ENCODE results near the gene PURA. TPM values are rescaled to one million over a fixed set of nuclear protein-coding genes. Genes with fewer than 3 reads are reported as not detected.

Gene PURA
- total RNA-seq, 1 experiment from 2014 or later, result 9.5 TPM

DNA sequence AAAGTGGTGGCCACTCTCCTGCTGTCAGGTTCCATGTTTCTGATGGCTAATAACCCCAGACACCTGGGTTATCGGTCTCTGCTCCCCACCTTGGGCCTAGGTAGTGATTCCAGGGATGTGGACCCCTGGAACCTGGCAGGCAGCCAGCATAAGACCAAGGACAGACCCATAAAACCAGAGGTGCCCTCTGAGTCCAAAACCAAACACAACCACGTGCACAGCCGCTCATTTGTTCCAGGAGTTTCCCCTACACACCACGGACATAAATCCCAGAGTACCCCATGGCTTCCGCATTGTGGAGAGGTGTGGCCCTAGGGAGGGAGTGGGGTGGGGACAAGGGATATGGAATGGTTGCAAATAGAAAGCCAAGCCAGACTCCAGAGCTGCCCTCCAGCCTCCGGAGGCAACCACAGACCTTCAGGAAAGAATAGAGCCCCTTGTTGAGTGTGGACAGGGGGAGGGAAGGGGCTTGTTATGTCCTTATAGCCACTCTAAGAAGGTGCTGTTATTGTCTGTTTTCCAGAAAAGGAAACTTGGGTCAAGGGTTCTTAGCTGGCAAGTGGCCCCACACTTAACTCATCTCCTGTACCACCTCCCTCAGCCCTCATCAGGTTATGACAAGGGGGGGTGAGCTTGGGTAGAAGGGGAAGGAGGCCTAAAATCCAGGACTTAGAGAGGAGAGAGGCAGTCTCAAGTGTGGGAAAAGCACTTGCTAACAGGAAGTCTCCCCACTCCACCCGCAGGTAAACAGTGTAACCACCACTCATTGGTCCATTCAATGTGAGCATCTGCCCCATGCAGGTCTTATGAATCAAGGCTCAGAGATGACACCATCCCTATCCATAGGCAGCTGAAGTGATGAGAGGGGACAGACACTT, 37.5 kb downstream of the PURA start:
- Histone ChIP-seq H3K36me3 (ENCODE audit: insufficient read depth, low read length, poor library complexity, severe bottlenecking) (no peaks in the 10 kb centered on the region), H3K4me3 (ENCODE audit: low read depth, low read length, poor library complexity, severe bottlenecking) (no peak overlapping the region), H3K4me1 (ENCODE audit: insufficient read depth, low read length, poor library complexity, severe bottlenecking) (no peaks in the 10 kb centered on the region), H3K9me3 (ENCODE audit: low read depth, low read length, poor library complexity, severe bottlenecking) (no peaks in the 10 kb centered on the region), H3K27me3 (replicated peaks; ENCODE audit: insufficient read depth, low read depth, low read length, poor library complexity) (no peaks in the 10 kb centered on the region), H3K27ac (ENCODE audit: low read depth, low read length, poor library complexity, severe bottlenecking) (no peak overlapping the region)
- TF ChIP-seq, protein P1, sequence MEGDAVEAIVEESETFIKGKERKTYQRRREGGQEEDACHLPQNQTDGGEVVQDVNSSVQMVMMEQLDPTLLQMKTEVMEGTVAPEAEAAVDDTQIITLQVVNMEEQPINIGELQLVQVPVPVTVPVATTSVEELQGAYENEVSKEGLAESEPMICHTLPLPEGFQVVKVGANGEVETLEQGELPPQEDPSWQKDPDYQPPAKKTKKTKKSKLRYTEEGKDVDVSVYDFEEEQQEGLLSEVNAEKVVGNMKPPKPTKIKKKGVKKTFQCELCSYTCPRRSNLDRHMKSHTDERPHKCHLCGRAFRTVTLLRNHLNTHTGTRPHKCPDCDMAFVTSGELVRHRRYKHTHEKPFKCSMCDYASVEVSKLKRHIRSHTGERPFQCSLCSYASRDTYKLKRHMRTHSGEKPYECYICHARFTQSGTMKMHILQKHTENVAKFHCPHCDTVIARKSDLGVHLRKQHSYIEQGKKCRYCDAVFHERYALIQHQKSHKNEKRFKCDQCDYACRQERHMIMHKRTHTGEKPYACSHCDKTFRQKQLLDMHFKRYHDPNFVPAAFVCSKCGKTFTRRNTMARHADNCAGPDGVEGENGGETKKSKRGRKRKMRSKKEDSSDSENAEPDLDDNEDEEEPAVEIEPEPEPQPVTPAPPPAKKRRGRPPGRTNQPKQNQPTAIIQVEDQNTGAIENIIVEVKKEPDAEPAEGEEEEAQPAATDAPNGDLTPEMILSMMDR (conservative IDR thresholded peaks at IDR 0.05; ENCODE audit: low read depth, low read length), result no peak
- TF ChIP-seq EZH2 (IDR thresholded peaks at IDR 0.05; ENCODE audit: borderline replicate concordance, low read depth, low read length, poor library complexity, severe bottlenecking), result no peak
- no peak for DNase-seq (ENCODE audit: low spot score)
- intact Hi-C loops (cut with micrococcal nuclease; ENCODE audit: unreplicated experiment), result loop anchor here (10.0 kb wide), 1 partner anchor 187 kb away; no protein-coding TSS in a partner anchor
- no TSS peak for BruUV-seq (replicated peaks)
- POLR2A ChIA-PET (ENCODE audit: low non-redundant PET), result no interaction called here
- CTCF ChIA-PET, result no interaction called here

DNA sequence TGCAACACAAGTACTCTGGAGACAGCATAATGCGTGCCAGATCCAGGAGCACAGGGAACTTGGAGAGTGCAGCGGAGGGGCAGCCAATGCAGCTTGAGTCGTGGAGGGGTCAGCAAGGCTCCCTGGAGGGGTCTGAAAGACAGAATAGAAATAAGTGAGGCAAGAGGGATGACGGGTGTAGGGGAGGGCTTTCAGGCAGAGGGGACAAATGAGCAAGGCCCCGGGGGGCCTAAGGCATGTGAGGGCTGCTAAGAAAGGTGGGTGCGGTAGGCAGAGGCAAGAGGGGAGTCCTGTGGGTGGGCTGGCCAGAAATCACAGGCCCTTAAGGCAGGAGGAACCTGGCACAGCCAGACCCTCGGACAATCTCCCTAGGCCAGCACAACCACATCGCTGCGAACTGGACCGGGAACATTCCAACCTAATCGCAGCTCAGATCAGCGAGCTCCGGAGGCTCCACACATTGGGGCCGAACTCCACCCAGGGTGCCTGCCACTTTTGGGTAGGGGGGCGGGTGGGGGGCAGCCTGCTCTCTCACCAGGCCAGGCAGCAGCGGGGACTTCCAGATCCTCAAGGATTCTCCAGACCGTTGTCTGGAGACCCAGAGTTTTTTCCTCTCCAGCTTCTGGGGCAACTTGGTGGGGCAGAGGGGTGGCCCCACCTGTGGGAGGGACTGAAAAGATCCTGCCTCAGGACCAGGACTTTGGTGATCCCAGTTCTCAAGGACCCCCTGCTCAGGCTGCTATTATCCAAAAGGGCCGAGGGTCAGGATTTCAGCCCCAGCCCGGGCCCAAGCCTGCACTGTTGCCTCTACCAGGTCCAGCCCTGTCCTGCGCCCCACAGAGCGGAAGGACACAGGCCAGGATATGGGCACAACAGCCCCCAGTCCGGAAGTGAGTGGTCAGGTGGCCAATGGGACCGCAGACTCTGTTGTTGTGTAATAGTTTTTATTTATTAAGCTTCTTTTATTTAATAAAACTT, 38.4 kb downstream of the PURA start:
- TF ChIP-seq EZH2 (IDR thresholded peaks at IDR 0.05; ENCODE audit: borderline replicate concordance, low read depth, low read length, poor library complexity, severe bottlenecking), result no peak
- TF ChIP-seq, protein P1 (conservative IDR thresholded peaks at IDR 0.05; ENCODE audit: low read depth, low read length), result no peak
- no peaks in the 10 kb centered on the region for H3K27me3 ChIP-seq (replicated peaks; ENCODE audit: insufficient read depth, low read depth, low read length, poor library complexity)
- no peak for DNase-seq (ENCODE audit: low spot score)
- intact Hi-C loops (cut with micrococcal nuclease; ENCODE audit: unreplicated experiment), result loop anchor here (10.0 kb wide), 1 partner anchor 188 kb away; no protein-coding TSS in a partner anchor
- no peak overlapping the region for H3K4me3 ChIP-seq (ENCODE audit: low read depth, low read length, poor library complexity, severe bottlenecking)
- H3K9me3 ChIP-seq (ENCODE audit: low read depth, low read length, poor library complexity, severe bottlenecking), result no peaks in the 10 kb centered on the region
- CTCF ChIA-PET, result no interaction called here
- POLR2A ChIA-PET (ENCODE audit: low non-redundant PET), result interaction anchor here (0.6 kb wide), 1 partner anchor 810 kb away, joined by 3 read pairs; no protein-coding TSS in a partner anchor
- no peak overlapping the region for H3K27ac ChIP-seq (ENCODE audit: low read depth, low read length, poor library complexity, severe bottlenecking)
- H3K4me1 ChIP-seq (ENCODE audit: insufficient read depth, low read length, poor library complexity, severe bottlenecking), result peaks cover 6% of the 10 kb centered on the region
- no peaks in the 10 kb centered on the region for H3K36me3 ChIP-seq (ENCODE audit: insufficient read depth, low read length, poor library complexity, severe bottlenecking)
- no TSS peak for BruUV-seq (replicated peaks)

DNA sequence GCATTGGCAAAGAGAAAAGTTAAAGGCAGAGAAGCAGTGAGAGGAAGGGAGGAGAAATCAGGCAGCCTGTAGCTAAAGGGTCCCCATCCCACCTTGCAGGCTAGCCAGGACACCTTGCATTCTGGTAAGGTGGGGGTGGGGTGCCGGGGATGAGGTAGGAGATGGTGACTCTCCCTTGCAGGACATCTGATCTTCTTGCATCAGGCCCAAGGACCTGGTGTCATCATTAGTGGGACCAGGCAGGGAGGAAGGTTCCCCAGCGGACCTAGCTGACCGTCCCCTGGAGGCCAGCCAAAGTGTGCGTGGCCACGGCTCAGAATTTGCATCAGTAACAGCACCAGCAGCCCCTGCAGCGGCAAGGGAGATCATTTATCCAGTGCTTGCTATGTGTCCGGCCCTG, 39.3 kb downstream of the PURA start:
- no peak for DNase-seq (ENCODE audit: low spot score)
- TF ChIP-seq EZH2 (IDR thresholded peaks at IDR 0.05; ENCODE audit: borderline replicate concordance, low read depth, low read length, poor library complexity, severe bottlenecking), result no peak
- TF ChIP-seq, protein P1 (conservative IDR thresholded peaks at IDR 0.05; ENCODE audit: low read depth, low read length), result no peak
- H3K9me3 ChIP-seq (ENCODE audit: low read depth, low read length, poor library complexity, severe bottlenecking), result no peaks in the 10 kb centered on the region
- ChIA-PET POLR2A (ENCODE audit: low non-redundant PET) (interaction anchor here (0.6 kb wide), 1 partner anchor 811 kb away, joined by 3 read pairs; no protein-coding TSS in a partner anchor), CTCF (interaction anchor here (0.7 kb wide), 1 partner anchor 346 kb away, joined by 5 read pairs; no protein-coding TSS in a partner anchor)
- H3K4me3 ChIP-seq (ENCODE audit: low read depth, low read length, poor library complexity, severe bottlenecking), result no peak overlapping the region
- no peak overlapping the region for H3K27ac ChIP-seq (ENCODE audit: low read depth, low read length, poor library complexity, severe bottlenecking)
- BruUV-seq (replicated peaks), result no TSS peak
- no peaks in the 10 kb centered on the region for H3K27me3 ChIP-seq (replicated peaks; ENCODE audit: insufficient read depth, low read depth, low read length, poor library complexity)
- H3K4me1 ChIP-seq (ENCODE audit: insufficient read depth, low read length, poor library complexity, severe bottlenecking), result peaks cover 6% of the 10 kb centered on the region
- intact Hi-C loops (cut with micrococcal nuclease; ENCODE audit: unreplicated experiment), result loop anchor here (10.0 kb wide), 1 partner anchor 188 kb away; no protein-coding TSS in a partner anchor
- H3K36me3 ChIP-seq (ENCODE audit: insufficient read depth, low read length, poor library complexity, severe bottlenecking), result no peaks in the 10 kb centered on the region

Data from A673 (cell line).